OCI-LY3 (cell line): ENCODE measurements around the gene ARHGAP29.

Experiments used
- H2AFZ ChIP-seq: fragments of 200-600, 300-600 bp; shearing (Covaris generic); 2 replicates; pipeline ENCODE4 v1.6.0; 2014; ENCODE audit warnings: antibody characterized with exemption, low read depth, low read length
- H3K27ac ChIP-seq: fragments of 200-600, 300-600 bp; sonication (generic); 2 replicates; pipeline ENCODE4 v1.5.1; 2014; ENCODE audit warnings: mild to moderate bottlenecking, low read length, moderate library complexity, mixed read lengths
- H3K27me3 ChIP-seq: fragments of 200-600, 300-600 bp; sonication (generic); 2 replicates; pipeline ENCODE4 v1.6.1; 2014; ENCODE audit warnings: low read depth, low read length, mixed read lengths
- H3K36me3 ChIP-seq: fragments of 200-600, 300-600 bp; sonication (generic); replicated peaks from 2 replicates; pipeline ENCODE3; 2014; ENCODE audit warnings: low read depth, low read length, mixed read lengths
- H3K4me1 ChIP-seq: fragments of 300-600, 200-600 bp; sonication (generic); 2 replicates; pipeline ENCODE4 v1.6.1; 2014; ENCODE audit warnings: low read length, mixed read lengths
- H3K4me2 ChIP-seq: fragments of 200-600, 300-600 bp; sonication (generic); 2 replicates; pipeline ENCODE4 v1.6.1; 2014; ENCODE audit warnings: low read length, mixed read lengths
- H3K4me3 ChIP-seq: fragments of 300-600, 200-600 bp; sonication (generic); 2 replicates; pipeline ENCODE4 v1.5.1; 2014; ENCODE audit warnings: antibody characterized with exemption, mild to moderate bottlenecking, low read length, moderate library complexity
- H3K79me2 ChIP-seq: fragments of 300-600, 200-600 bp; shearing (Covaris generic); 2 replicates; pipeline ENCODE4 v1.6.1; 2014; ENCODE audit warnings: mild to moderate bottlenecking, low read length, mixed read lengths
- H3K9ac ChIP-seq: fragments of 300-600, 200-600 bp; shearing (Covaris generic); 2 replicates; pipeline ENCODE4 v1.6.0; 2014; ENCODE audit warnings: mild to moderate bottlenecking, low read length, moderate library complexity
- H3K9me3 ChIP-seq: fragments of 200-600, 300-600 bp; shearing (Covaris generic); 2 replicates; pipeline ENCODE4 v1.6.1; 2014; ENCODE audit warnings: low read length, mixed read lengths; ENCODE audit not compliant: insufficient read depth
- H4K20me1 ChIP-seq: fragments of 200-600, 300-600 bp; sonication (generic); 2 replicates; pipeline ENCODE4 v1.6.1; 2016; ENCODE audit warnings: low read length, mixed read lengths; ENCODE audit not compliant: insufficient read depth
- CTCF ChIP-seq: fragments of 200-600, 300-600 bp; sonication (generic); IDR thresholded peaks from 2 replicates; pipeline ENCODE4 v1.5.1; 2014; ENCODE audit warnings: antibody characterized with exemption, low read length, low read depth
- EZH2phosphoT487 ChIP-seq: fragments of 200-600 bp; shearing (Covaris generic); IDR thresholded peaks from 2 replicates; pipeline ENCODE4 v1.6.1; 2018; ENCODE audit warnings: antibody characterized with exemption, mixed run types, low read depth

ARHGAP29 gene

DNA sequence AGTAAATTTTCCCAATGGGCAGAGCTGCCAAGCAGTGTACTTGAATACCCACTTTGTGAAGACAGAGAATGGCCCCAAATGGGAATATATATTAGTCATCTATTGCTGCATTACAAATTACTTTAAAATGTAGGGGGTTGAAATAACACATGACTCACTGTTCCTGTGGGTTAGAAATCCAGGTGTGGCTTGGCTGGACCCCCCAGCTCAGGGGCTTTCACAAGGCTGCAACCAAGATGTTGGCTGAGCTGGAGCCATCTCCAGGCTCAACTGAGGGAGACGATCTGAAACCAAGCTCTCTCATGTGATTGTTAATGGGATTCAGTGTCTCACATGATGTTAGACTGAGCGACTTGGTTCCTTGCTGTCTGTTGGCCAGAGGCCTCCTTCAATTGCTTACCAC is 33.4 kb upstream of the ARHGAP29 start:
- Histone ChIP-seq H3K4me2 (no peak overlapping the region), H3K9me3 (no peaks in the 10 kb centered on the region), H3K36me3 (no peaks in the 10 kb centered on the region), H2AFZ (no peak overlapping the region), H3K79me2 (no peaks in the 10 kb centered on the region), H3K4me1 (no peaks in the 10 kb centered on the region), H4K20me1 (no peaks in the 10 kb centered on the region), H3K4me3 (no peak overlapping the region), H3K27ac (no peak overlapping the region), H3K27me3 (no peaks in the 10 kb centered on the region), H3K9ac (no peak overlapping the region)
- no peak for TF ChIP-seq EZH2phosphoT487
- TF ChIP-seq CTCF, result no peak

DNA sequence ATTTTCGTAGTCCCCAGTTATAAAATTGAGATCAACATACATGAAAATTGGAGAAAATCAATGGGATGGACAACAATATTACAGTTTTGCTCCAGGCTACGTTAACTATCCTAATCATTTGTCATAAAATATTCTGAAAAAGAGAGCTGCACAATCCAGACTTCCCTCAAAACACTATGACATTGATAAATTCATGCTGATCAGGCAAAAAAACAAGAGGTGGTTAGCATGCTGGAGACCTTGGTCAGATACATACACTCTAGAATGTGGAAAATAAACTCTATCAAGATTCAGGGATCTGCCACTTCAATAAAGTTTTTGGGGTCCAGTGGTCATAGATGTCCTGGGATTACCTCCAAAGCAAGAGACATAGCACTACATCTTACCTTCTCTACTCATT is 32.5 kb upstream of the ARHGAP29 start:
- TF ChIP-seq CTCF (no peak), EZH2phosphoT487 (no peak)
- no peaks in the 10 kb centered on the region for H4K20me1 ChIP-seq
- no peak overlapping the region for H3K9ac ChIP-seq
- no peaks in the 10 kb centered on the region for H3K9me3 ChIP-seq
- no peak overlapping the region for H3K4me3 ChIP-seq
- no peak overlapping the region for H3K27ac ChIP-seq
- no peaks in the 10 kb centered on the region for H3K36me3 ChIP-seq
- no peaks in the 10 kb centered on the region for H3K79me2 ChIP-seq
- H2AFZ ChIP-seq, result no peak overlapping the region
- no peak overlapping the region for H3K4me2 ChIP-seq
- no peaks in the 10 kb centered on the region for H3K27me3 ChIP-seq
- no peaks in the 10 kb centered on the region for H3K4me1 ChIP-seq

- Histone ChIP-seq H3K9me3 (no peaks in the 10 kb centered on the region), H3K36me3 (no peaks in the 10 kb centered on the region), H2AFZ (no peak overlapping the region), H3K9ac (no peak overlapping the region), H3K79me2 (no peaks in the 10 kb centered on the region), H4K20me1 (no peaks in the 10 kb centered on the region), H3K4me1 (peaks cover 5% of the 10 kb centered on the region), H3K27ac (no peak overlapping the region), H3K4me3 (no peak overlapping the region), H3K4me2 (no peak overlapping the region), H3K27me3 (no peaks in the 10 kb centered on the region)
- TF ChIP-seq CTCF (no peak), EZH2phosphoT487 (no peak)
Measured at GRCh38 chr1:94265906-94266305, 28.5 kb upstream of the ARHGAP29 start.

- no peak overlapping the region for H3K27ac ChIP-seq
Measured at GRCh38 chr1:94265011-94265422, 27.6 kb upstream of the ARHGAP29 start.

More at GRCh38 chr1:94265011-94265422, 27.6 kb upstream of the ARHGAP29 start:
- Histone ChIP-seq H3K27me3 (no peaks in the 10 kb centered on the region), H3K9me3 (no peaks in the 10 kb centered on the region), H3K9ac (no peak overlapping the region), H3K79me2 (no peaks in the 10 kb centered on the region), H2AFZ (no peak overlapping the region), H3K4me2 (no peak overlapping the region), H3K4me1 (peaks cover 14% of the 10 kb centered on the region), H3K4me3 (no peak overlapping the region), H4K20me1 (no peaks in the 10 kb centered on the region), H3K36me3 (no peaks in the 10 kb centered on the region)
- TF ChIP-seq CTCF, result no peak
- no peak for TF ChIP-seq EZH2phosphoT487
